ENCODE data around the gene TBC1D2.

TBC1D2 gene

DNA sequence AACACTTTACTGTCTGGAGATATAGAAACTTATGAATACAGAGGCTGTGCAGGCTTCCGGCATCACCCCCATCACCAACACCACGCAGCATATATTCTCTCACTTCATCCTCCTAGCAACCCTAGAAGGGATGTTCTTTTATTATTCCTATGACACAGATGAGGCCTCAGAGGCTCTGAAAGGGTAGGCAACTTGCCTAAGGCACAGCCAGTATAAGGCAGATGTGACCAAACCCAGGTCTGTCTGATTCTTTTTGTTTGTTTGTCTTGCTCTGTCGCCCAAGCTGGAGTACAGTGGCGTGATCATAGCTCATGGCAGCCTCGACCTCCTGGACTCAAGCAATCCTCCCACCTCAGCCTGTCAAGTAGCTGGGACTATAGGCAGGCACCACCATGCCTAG, 40.2 kb downstream of the TBC1D2 start:
- DNase-seq: no peak

DNA sequence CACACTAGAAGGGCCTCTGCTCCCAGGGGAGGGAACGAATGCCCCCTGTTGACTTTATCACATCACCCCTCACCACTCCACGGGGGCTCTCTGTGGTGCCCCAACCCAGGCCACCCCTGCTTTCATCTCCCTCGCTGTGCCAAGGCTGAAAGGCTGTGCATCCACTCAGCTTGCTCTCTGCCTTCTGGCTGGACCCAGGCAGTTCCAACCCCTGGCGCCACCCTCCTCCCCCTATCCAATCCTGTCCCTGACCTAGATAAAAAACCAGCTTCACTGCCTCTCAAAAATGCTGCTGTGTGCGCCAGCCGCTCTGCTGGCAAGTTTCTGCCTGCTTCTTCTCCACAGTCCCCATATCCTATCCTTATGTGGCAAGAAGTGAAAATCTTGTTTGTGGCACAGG, 40.6 kb downstream of the TBC1D2 start:
- no peak for DNase-seq

DNA sequence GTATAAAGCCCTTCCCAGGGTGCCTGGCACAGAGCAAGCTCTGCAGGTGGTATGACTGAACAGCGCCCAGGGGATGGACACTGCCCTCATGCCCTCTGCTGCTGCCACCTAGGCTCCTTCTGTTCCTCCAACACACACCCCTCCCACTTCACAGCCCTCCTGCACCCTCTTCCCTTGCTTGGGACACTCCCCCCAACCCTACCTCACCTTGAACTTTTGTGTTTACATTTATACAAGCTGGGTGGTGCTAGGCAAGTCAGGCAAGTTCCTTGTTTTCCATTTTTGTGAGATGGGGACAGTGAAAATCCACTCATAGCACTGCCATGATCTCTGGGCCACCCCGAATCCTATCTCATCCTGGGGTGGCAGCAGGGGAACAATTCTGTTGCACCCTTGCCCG, 44.2 kb downstream of the TBC1D2 start:
- no peak for DNase-seq

DNA sequence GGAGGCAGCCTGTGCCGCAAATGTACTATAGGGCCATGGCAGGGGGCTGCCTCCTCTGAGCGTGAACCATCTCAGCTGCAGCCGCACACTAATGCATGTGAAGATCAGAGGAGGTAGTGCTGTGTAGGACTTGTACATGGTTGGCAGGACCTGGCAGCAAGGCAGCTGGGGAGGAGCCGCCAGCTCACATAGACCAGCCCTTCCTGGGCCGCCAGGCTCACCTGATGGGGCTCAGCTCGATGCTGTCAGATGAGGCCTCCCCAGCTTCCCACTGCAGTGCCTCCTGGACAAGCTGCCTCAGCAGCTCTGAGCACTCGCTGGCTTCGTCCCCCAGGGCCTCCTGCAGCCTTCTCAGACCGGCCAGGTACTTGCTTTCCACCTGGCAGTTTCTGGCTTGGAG, 45.0 kb downstream of the TBC1D2 start:
- DNase-seq: no peak

DNA sequence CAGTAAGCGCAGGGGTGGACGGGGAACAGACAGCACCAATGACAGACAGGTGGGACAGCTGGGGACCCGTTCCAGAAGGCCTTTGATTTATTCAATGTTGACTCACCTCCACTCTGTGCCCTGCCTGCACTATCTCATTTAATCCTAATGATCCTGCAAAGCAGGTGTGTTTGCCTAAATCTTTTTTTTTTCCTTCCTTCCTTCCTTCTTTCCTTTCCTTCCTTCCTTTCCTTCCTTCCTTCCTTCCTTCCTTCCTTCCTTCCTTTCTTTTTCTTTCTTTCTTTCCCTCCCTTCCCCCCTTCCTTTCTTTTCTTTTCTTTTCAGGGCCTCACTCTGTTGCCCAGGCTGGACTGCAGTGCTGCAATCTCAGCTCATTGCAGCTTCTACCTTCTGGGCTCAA, 45.9 kb downstream of the TBC1D2 start:
- no peak for DNase-seq

DNA sequence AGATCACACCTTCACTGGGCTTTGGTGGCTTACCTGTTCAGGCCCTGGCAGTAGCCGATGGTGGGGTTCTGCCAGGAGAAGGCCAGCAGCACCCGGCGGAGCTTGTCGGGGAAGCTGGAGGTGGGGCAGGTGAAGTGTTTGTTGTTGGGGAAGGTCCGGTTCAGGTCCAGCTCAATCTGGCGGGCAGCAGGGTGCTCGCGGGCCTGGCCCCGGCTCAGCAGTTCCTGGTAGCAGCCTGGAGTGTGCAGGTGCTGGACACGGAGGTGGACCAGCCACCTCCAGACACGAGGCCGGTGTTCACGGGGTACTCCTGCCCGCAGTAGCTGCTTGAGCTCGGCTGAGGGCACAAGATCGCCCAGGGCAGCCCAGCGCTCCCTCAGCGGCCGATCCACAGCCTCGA, 46.8 kb downstream of the TBC1D2 start:
- no peak for DNase-seq

DNA sequence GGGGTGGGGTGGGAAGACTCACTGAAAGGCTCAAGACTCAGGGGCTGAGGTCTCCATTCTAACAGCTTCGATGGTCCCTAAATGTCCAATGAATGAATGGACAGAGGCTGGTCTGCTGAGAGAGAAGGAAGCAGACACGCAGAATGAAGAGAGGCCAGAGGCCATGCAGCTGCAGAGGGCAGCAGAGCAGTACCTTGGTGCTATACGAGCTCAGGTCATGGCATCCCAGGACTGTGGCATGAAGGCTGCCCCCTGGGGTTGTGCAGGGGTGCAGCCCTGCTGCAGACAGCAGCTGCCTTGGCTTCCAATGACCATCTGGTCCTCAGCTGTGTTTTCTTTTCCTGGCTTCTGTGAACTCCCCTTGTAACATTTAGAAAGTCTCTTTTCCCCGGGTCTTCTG, 47.8 kb downstream of the TBC1D2 start:
- DNase-seq: no peak

DNA sequence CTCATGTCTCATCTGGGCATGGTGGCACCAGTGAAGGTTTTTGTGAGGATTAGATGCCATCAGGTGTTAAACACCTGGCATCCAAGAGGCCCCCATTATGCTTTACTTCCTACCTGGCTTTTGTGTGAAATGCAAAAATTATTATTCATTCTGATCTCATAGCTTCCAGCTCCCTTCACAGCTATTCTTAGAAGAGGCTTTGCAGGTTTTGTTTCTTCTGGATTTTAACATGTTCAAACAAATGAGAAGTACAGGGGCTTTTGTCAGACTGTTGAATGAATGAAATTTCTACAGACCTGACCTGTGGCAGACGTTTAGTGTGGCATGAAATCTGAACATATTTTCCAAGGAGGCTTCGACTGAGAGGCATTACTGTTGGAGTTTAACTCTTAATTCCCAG, 48.7 kb downstream of the TBC1D2 start:
- DNase-seq: no peak

DNA sequence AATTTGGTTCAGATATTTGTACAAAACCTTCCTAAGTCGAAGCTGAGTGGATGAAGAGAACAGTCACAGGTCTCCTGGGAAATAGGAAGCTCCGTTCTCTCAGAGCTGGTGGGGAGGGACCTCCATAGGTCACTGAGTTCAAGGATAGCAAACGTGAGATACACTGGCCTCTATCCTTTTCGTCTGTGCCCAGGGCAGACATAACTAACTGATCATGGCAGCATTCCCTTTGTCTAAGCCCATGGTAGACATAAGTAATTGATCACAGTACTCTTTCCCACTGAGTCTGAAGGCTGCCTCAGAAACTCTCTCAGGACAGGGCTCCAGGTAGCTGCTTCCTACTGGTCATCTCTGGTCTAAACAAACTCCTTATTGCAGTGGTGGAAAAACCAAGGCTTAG, 50.8 kb downstream of the TBC1D2 start:
- DNase-seq: no peak

DNA sequence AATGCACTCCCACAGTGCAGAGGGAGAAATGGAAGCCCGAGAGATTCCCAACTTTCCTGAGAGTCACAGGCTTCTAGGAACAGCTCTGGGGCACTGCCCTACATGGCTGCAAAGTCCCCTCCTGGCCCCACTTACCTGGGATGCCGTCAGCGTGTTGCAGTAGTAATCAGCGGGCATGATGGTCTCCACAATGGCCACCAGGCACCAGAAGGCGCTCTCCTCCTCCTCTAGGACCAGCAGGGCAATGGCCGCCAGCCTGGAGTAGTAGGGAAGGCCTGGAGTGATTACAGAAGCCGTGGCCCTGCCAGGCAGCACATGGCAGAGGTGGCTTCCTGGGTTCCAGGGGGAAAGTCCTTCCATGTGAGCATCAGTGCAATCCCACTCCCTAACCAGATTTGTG, 52.3 kb downstream of the TBC1D2 start:
- DNase-seq: no peak

DNA sequence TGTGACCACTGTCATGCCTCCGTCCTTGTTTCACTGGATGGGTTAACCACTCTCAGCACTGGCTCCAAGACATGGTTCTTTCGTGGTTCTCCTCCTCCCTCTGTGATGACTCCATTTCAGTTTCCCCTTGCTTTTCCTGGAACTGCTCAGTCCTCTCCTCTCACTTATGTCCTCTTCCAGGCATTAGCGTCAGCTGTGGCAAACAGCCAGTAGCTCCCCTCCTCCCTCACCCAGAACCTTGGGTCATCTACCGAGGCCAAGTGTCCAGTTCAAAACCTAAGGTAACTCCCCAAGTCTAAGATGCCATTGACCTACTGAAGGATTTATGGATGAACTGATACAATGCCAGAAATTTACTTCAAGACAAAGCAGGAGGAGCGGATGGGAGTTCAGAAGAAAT, 53.2 kb downstream of the TBC1D2 start:
- no peak for DNase-seq

DNA sequence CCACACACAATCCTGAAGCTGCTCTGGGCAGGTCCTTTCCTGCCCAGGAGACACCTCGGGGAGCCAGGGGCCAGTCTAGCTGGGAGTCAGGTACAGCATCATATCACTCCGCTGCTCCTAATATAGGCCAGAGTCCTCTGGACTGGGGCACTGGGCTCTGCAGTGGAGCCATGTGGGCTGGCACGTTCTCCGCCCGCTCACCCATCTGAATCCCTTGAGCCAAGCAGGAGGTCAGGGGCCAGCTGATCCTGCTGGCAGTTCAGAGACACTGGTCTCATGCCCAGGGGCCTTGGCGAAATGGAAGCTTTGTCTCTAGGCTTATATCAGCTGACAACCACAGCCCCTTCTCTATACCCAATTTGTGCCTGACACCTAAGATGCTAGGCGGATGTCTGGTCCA, 53.7 kb downstream of the TBC1D2 start:
- no peak for DNase-seq

DNA sequence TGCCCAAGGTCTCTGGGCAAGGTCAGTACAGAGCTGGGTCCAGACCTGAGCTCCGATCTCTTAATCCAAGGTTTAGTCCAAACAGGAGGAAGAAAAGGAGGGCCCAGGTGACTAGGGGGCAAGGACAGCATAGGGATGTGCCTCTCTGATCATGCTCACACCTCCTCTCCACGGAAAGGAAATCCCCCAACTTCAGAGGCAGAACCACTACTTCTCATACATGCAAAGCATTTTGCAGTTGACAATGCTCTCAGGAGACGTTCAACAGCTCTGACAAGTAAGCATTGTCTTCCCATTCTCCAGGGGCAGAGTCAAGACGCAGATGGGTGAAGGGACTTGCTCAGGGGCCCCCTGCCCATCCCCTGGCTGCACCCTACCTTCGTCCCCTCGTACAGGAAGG, 54.3 kb downstream of the TBC1D2 start:
- no peak for DNase-seq

DNA sequence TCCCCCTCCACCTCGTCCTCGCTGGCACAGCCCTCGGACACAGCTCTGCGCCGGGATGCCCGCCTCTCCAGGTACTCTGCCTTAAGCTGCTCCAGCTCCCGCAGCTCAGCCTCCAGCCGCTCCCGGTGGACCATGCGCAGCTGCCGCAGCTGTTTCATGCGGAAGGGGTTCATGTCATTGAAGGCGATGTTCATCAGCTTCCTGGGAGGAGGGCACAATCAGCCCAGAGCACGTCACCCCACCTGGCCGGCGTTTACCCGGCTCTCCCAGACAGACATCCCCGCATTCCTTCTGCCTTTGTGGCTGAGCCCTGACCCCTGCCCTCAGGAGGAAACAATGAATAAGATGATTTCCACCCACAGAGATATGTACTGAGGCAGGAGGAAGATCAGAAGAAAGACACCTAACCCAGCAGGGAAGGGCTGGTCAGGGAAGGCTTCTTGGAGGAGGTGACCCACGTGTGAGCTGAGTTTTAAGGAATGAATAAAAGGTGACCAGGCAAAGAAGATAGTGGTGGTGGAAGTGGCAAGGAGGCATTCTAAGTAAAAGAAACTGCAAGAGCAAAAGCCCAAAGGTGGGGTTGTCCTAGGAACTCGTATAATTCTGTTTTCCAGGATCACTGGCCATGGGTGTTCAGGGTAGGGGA, 55.9 kb downstream of the TBC1D2 start:
- no peak for DNase-seq

DNA sequence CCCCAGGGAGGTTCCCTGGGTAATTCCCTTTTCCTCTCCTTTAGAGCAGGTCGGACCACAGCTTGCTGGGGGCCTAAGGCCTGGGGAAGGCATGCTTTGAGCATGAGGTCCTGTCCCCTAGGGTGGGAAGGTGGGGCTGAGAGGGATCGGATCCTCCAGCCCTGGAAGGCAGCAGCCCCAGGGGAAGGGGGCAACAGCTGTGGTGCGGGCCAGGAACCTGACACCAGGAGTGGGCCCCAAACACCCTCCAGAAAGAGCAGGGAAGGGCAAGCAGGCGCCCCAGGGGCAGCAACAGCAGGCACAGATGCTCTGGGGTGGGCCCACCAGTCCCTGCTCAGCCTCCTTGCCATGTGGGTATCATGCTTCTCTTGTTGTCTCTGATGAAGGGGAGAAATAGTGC, 59.8 kb downstream of the TBC1D2 start:
- no peak for DNase-seq

DNA sequence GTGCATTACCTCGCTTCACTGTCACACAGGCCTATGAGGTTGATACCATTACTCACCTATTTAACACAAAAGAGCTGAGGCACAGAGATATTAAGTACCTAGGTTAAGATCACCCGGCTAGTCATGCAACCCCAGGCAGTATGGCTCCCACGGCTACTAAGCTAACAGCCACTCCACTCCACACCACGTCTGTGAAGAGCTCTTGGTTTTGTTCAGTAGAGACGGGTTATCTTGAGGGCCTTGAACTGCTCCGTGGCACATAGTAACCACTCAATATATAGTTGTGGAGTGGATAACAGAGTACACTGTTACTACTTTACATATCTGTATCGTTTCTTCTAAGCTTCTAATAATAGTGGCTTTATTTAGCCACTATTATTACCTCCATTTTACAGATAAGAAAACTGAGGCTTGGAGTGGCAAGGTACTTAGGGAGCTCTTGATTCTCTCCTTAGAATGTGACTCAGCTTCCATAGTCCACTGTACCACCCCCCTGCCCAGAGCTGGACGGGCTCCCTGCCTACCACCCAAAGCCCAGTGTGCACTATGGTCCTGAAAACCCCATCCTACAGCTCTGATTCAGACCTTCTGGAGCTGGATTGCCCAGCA, 62.0 kb downstream of the TBC1D2 start:
- DNase-seq: no peak

DNA sequence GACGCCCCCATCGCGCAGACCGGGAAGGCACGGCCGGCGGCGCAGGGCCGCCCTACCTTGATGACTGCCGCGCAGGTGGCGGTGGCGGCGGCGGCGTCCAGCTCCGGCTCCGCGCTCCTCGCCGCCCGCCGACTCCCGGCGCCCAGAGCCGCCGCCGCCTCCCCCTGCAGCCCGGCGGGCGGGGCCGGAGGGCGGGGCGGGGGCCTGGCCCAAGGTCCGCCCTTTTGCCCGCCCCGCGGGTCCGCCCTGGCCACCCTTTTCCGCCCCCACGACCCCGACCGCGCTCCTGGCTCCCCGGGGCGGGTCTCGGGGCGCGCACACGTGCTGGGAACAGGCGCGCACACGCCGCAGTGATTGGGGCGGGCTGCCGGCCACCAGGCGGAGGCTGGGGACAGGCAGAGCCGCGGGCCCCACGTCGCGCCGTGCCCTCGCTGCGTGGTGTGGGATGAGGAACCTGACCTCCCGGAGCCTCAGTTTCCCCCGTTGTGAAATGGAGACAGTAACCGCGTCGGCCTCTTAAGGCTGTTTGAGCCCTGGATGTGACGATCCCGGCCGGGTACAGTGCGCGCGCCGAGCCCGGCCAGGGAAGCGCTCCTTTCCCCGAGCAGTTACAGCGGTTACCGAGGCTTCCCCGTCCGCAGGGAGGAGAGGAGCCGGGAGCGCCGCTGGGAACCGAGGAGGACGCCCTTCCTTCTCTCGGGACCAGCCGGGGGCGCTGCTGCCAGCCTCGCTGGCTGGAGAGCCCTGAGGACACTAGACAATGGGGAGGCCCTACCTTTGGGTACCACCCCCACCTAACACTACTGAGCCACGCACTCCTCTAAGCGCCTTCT, 62.7 kb downstream of the TBC1D2 start, which contains the start of gene CORO2A:
CORO2A (minus strand) TSS at position 135 of the 833 bp plus-strand sequence. CDS start 34,977 bp downstream, outside the sequence.
- peak; percentile 83 for DNase-seq

DNA sequence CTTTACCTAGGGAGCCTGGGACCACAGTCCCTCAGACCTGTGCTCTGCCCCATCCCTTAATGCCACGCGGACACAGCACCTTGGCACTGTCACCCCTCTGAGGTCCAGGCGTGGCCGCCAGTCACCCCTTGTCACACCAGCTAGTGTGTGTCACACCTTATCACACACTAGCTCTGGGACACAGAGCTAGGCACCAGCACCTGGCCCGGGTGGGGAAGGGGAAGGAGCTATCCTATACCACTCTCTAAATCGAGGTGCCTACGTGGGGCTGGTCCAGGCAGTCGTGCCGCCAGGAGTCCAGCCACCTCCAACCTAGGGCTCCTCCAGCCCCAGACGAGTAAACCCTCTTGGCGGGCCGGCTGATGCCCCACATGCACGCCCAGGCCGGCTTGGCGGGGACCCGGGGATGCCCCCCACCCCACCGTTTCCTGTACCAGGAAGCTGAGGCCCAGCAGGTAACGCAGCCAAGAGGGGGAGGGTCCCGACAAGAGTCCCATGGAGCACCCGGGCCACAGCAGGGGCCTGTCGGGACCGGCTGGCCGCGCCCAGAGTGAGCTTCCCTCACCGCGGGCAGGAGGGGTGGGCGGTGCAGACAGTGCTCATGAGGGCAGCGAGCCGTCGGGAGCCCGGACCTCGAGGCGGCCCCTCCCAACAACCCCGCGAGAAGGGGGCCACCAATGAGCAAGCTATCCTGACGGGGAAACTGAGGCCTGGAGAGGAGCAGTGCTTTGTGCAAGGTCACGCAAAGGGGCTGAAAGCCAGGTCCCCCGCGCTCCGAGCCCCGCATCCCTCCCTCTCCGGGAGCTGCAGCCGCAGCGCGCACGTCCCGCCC, 63.6 kb downstream of the TBC1D2 start:
- DNase-seq: peak; percentile 41

DNA sequence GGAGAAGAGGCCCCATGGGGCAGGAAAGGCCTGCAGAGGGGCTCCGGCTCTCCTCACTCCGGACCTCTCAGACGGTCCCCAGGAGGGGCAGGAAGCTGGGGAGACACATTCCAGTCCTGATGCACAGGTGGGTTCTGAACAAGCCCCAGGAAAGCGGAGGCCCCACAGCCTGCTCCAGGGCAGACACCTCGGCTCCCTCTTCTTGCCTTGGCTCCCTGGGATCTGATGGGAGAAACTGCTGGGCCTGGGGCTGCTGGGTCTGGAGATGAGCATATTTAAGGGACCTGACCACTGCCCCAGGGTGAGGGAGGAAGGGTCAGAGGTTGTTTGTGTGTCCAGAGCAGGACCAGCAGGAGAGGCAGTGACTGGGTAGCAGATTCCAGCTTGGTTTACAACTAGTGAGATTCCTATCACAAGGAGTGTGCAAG, 64.3 kb downstream of the TBC1D2 start:
- no peak for DNase-seq

DNA sequence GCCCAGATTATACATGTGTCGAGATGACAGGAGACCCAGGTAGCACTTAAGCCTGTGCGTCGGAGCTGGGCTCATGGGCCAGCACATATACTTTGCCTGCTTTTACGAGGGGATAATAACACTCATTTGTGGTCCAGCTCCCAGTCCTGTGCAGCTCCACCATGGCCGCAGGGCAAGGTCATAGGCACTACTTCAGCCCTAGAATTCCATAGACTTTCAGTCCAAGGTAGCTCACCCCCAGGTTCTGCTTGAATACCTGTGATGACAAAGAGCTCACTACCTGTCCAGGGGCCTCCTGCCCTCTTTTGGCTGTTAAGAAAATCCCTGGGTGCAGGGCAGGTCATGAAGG, 64.7 kb downstream of the TBC1D2 start:
- DNase-seq: no peak

DNA sequence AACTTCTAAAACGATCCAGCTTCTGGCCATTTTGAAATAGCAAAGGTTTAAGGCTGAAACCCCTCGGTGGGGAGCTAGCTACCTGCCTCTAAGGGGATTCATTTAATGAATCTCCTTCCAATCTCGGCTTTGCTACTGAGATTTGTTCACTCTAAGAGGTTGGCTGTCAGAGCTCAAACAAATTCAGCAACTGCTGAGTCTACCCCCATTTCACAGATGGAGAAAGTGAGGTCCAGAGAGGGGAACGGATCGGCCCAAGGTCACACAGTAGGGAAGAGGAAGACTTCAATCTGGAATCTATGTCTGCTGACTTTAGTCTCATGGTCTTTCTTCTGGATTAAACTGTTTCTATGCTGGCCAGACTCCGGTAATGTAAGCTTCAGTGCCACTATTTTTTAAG, 66.0 kb downstream of the TBC1D2 start:
- DNase-seq: no peak

DNA sequence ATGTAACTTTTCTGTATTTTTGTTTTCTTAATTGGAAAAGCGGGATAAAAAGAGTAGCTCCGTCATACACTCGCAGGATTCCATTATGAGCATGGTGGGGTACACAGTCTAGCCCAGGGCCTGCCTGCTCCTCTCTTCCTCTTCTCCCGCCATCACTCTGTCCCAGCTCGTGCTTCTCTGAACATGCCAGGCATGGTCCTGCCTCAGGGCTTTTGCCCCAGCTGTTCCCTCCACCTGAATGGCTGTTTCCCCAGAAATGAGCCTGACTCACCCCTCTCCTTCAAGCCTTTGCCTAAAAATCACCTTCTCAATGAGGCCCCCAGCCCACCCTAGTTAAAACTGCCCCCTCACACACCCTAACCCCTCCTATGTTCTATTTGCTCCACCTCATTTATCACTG, 67.5 kb downstream of the TBC1D2 start:
- DNase-seq: no peak

DNA sequence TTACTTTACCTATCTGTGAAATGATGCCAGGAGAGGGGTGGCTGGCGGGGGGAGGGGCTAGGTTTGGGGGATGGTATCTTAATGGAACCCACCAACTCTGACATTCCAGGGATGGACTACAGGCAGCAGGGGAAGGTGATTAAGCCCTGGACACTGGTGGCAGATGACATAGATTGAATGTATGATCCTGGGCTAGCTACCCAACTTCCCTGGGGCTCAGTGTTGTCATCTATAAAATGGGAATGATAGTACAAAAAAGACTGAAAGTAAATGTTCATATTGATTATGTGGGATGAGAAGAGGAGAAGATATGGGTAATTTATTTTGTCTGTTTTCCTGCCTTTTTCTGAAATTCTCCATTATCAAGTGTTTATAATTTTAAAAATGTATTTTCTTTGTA, 69.2 kb downstream of the TBC1D2 start:
- DNase-seq: no peak
